Right forelimb (tissue), 1 donor: ENCODE data around the gene PHF21A.

ENCODE experiments used
- DNase-seq: peaks from one replicate; pipeline ENCODE4 v3.0.0-alpha.2; 2018

PHF21A gene

GRCh38 chr11:45899448-45900174, 221.6 kb downstream of the PHF21A start:
- DNase-seq = peak; percentile 94

- no peak for DNase-seq
Observed at GRCh38 chr11:45899086-45899447, 222.2 kb downstream of the PHF21A start.

- DNase-seq = no peak
Observed at GRCh38 chr11:45897556-45897955, 223.7 kb downstream of the PHF21A start.

GRCh38 chr11:45896422-45896984, 224.8 kb downstream of the PHF21A start:
- DNase-seq = peak; percentile 69

GRCh38 chr11:45895553-45896259, 225.5 kb downstream of the PHF21A start:
- no peak for DNase-seq

GRCh38 chr11:45894555-45895247, 226.6 kb downstream of the PHF21A start:
- no peak for DNase-seq

- no peak for DNase-seq
Observed at GRCh38 chr11:45892856-45893255, 228.4 kb downstream of the PHF21A start.

GRCh38 chr11:45890886-45891550, 230.2 kb downstream of the PHF21A start:
- no peak for DNase-seq

GRCh38 chr11:45889966-45890365, 231.3 kb downstream of the PHF21A start:
- DNase-seq = no peak

- no peak for DNase-seq
Observed at GRCh38 chr11:45889555-45889954, 231.7 kb downstream of the PHF21A start.

- no peak for DNase-seq
Observed at GRCh38 chr11:45887587-45887986, 233.7 kb downstream of the PHF21A start.

- DNase-seq = no peak
Observed at GRCh38 chr11:45886816-45887520, 234.3 kb downstream of the PHF21A start.

- no peak for DNase-seq
Observed at GRCh38 chr11:45885921-45886721, 235.1 kb downstream of the PHF21A start.

- peak; percentile 79 for DNase-seq
Observed at GRCh38 chr11:45885274-45885920, 235.9 kb downstream of the PHF21A start, which contains the start of gene MAPK8IP1. MAPK8IP1 (plus strand) TSS chr11:45885651; CDS start chr11:45885821, 170 bp downstream.

- no peak for DNase-seq
Observed at GRCh38 chr11:45884596-45885185, 236.6 kb downstream of the PHF21A start.
